HEK293 (cell line): ENCODE data around the gene UTP11.

Experiments
- GLIS2 ChIP-seq: fragments of 450-650 bp; formaldehyde crosslinking; IDR thresholded peaks from 2 replicates; pipeline ENCODE4 v1.5.1; 2016; ENCODE audit warnings: missing biosample characterization, missing genetic modification characterization
- KLF8 ChIP-seq: fragments of 450-650 bp; formaldehyde crosslinking; IDR thresholded peaks from 2 replicates; pipeline ENCODE4 v1.5.1; 2016; ENCODE audit warnings: missing biosample characterization, missing genetic modification characterization
- MEIS1 ChIP-seq: sonication (generic); formaldehyde crosslinking; IDR thresholded peaks from 2 replicates; pipeline ENCODE4 v1.8.1; 2022; ENCODE audit warnings: missing genetic modification reagents, mild to moderate bottlenecking, borderline replicate concordance
- REPIN1 ChIP-seq: fragments of 450-650 bp; formaldehyde crosslinking; IDR thresholded peaks from 2 replicates; pipeline ENCODE4 v1.5.1; 2017; ENCODE audit warnings: missing biosample characterization, missing genetic modification characterization, low read depth
- SALL2 ChIP-seq: fragments of 450-650 bp; formaldehyde crosslinking; IDR thresholded peaks from 2 replicates; pipeline ENCODE4 v1.5.0; 2017; ENCODE audit warnings: missing biosample characterization, mild to moderate bottlenecking, missing genetic modification characterization, borderline replicate concordance
- ZBTB17 ChIP-seq: fragments of 450-650 bp; formaldehyde crosslinking; IDR thresholded peaks from 2 replicates; pipeline ENCODE4 v1.5.1; 2016; ENCODE audit warnings: missing biosample characterization, missing genetic modification characterization
- ZNF175 ChIP-seq: fragments of 450-650 bp; formaldehyde crosslinking; IDR thresholded peaks from 2 replicates; pipeline ENCODE4 v1.5.1; 2016; ENCODE audit warnings: missing biosample characterization, missing genetic modification characterization
- ZNF830 ChIP-seq: fragments of 450-650 bp; IDR thresholded peaks from 2 replicates; pipeline ENCODE4 v1.5.0; 2018; ENCODE audit warnings: missing biosample characterization, missing genetic modification characterization, low read depth, mild to moderate bottlenecking, moderate library complexity
- TF ChIP-seq, protein P1 (sequence below): fragments of 450-650 bp; formaldehyde crosslinking; IDR thresholded peaks from 2 replicates; pipeline ENCODE4 v1.5.1; 2016; ENCODE audit warnings: missing biosample characterization, missing genetic modification characterization
- TF ChIP-seq, protein P2 (sequence below): IDR thresholded peaks from 2 replicates; pipeline ENCODE4 v1.6.1; 2011; ENCODE audit warnings: mild to moderate bottlenecking, low read depth, low read length, borderline replicate concordance
- TF ChIP-seq, protein P3 (sequence below): fragments of 450-650 bp; formaldehyde crosslinking; IDR thresholded peaks from 2 replicates; pipeline ENCODE4 v1.5.1; 2016; ENCODE audit warnings: missing biosample characterization, missing genetic modification characterization

- TF ChIP-seq ZBTB17 (tag by site-specific recombination) (no peak), GLIS2 (tag by site-specific recombination) (no peak), ZNF175 (no peak), KLF8 (tag by site-specific recombination) (no peak), MEIS1 (CRISPR knock-in tag) (no peak), SALL2 (tag by site-specific recombination) (no peak), REPIN1 (tag by site-specific recombination) (no peak), ZNF830 (tag by site-specific recombination) (no peak)
- TF ChIP-seq, protein P1, sequence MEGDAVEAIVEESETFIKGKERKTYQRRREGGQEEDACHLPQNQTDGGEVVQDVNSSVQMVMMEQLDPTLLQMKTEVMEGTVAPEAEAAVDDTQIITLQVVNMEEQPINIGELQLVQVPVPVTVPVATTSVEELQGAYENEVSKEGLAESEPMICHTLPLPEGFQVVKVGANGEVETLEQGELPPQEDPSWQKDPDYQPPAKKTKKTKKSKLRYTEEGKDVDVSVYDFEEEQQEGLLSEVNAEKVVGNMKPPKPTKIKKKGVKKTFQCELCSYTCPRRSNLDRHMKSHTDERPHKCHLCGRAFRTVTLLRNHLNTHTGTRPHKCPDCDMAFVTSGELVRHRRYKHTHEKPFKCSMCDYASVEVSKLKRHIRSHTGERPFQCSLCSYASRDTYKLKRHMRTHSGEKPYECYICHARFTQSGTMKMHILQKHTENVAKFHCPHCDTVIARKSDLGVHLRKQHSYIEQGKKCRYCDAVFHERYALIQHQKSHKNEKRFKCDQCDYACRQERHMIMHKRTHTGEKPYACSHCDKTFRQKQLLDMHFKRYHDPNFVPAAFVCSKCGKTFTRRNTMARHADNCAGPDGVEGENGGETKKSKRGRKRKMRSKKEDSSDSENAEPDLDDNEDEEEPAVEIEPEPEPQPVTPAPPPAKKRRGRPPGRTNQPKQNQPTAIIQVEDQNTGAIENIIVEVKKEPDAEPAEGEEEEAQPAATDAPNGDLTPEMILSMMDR (tag by site-specific recombination) = no peak
- TF ChIP-seq, protein P2, sequence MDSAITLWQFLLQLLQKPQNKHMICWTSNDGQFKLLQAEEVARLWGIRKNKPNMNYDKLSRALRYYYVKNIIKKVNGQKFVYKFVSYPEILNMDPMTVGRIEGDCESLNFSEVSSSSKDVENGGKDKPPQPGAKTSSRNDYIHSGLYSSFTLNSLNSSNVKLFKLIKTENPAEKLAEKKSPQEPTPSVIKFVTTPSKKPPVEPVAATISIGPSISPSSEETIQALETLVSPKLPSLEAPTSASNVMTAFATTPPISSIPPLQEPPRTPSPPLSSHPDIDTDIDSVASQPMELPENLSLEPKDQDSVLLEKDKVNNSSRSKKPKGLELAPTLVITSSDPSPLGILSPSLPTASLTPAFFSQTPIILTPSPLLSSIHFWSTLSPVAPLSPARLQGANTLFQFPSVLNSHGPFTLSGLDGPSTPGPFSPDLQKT = no peak
- TF ChIP-seq, protein P3, sequence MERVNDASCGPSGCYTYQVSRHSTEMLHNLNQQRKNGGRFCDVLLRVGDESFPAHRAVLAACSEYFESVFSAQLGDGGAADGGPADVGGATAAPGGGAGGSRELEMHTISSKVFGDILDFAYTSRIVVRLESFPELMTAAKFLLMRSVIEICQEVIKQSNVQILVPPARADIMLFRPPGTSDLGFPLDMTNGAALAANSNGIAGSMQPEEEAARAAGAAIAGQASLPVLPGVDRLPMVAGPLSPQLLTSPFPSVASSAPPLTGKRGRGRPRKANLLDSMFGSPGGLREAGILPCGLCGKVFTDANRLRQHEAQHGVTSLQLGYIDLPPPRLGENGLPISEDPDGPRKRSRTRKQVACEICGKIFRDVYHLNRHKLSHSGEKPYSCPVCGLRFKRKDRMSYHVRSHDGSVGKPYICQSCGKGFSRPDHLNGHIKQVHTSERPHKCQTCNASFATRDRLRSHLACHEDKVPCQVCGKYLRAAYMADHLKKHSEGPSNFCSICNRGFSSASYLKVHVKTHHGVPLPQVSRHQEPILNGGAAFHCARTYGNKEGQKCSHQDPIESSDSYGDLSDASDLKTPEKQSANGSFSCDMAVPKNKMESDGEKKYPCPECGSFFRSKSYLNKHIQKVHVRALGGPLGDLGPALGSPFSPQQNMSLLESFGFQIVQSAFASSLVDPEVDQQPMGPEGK = no peak
These were observed 56.4 kb downstream of the UTP11 start for GRCh38 chr1:38068980-38069340.
